ENCODE data around the gene MICALL2. TPM values are rescaled to one million over a fixed set of nuclear protein-coding genes. Genes with fewer than 3 reads are reported as not detected.

Gene MICALL2
- total RNA-seq, 1 donor from 2014 or later, result 13.9 TPM

DNA sequence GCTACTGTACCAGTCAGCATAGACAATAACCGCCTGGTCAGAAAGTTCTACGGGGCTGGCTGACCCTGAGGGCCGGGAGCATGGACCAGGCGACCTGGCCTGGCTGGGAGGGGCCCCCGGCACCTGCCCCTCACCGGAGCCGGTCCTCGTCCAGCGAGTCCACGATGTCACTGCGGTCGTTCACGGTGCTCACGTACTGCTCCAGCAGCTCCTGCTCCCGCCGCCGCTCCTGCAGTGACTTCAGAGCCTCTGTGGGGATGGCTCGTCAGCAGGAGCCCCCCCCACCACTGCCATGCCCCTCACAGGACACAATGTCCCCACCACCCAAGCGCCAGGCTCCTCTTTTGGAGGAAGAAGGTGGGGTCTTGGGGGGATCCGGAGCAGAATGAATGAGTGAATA is 22.7 kb downstream of the MICALL2 start:
- H3K36me3 Mint-ChIP-seq (ENCODE audit: insufficient read depth), result no peaks in the 10 kb centered on the region
- H3K4me1 Mint-ChIP-seq (ENCODE audit: low read depth), result no peaks in the 10 kb centered on the region
- H3K9me3 Mint-ChIP-seq (ENCODE audit: low read depth), result no peaks in the 10 kb centered on the region
- H3K27ac Mint-ChIP-seq, result no peak overlapping the region
- TF ChIP-seq, protein P1, sequence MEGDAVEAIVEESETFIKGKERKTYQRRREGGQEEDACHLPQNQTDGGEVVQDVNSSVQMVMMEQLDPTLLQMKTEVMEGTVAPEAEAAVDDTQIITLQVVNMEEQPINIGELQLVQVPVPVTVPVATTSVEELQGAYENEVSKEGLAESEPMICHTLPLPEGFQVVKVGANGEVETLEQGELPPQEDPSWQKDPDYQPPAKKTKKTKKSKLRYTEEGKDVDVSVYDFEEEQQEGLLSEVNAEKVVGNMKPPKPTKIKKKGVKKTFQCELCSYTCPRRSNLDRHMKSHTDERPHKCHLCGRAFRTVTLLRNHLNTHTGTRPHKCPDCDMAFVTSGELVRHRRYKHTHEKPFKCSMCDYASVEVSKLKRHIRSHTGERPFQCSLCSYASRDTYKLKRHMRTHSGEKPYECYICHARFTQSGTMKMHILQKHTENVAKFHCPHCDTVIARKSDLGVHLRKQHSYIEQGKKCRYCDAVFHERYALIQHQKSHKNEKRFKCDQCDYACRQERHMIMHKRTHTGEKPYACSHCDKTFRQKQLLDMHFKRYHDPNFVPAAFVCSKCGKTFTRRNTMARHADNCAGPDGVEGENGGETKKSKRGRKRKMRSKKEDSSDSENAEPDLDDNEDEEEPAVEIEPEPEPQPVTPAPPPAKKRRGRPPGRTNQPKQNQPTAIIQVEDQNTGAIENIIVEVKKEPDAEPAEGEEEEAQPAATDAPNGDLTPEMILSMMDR (IDR thresholded peaks at IDR 0.05; ENCODE audit: unreplicated experiment), result no peak
- H3K4me3 Mint-ChIP-seq (ENCODE audit: low read depth), result no peak overlapping the region
- peaks cover 4% of the 10 kb centered on the region for H3K27me3 Mint-ChIP-seq
- DNase-seq (ENCODE audit: low spot score, unreplicated experiment), result no peak

DNA sequence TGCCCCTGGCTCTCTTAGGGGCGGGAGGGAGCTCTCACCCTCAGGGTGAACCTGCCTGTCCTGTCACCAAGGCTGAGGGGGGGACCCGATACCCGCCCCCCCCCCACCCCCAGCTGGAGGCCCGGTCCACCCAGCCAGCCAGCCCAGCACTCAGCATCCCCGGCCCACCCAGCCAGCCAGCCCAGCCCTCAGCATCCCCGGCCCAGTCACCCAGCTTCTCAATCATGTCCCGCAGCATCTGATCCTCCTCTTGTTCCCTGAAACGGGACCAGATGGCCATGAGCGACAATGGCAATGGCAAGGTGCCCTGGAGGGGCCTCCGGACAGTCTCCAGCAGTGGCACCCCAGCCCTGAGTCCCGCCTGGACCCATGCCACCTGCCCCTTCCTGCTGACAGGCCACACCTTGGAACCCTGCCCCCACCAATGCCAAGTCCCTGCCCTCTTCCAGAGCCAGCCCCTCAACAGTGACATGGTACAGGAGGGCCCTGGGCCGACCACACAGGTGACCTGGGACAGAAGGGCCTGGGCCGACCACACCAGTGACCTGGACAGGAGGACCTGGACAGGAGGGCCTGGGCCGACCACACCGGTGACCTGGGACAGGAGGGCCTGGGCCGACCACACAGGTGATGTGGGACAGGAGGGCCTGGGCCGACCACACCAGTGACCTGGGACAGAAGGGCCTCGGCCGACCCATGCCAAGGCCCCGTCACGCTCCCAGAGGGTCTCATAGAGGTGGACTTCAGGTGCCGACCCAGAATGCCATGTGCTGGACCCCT is 24.2 kb downstream of the MICALL2 start:
- no peaks in the 10 kb centered on the region for H3K4me1 Mint-ChIP-seq (ENCODE audit: low read depth)
- H3K4me3 Mint-ChIP-seq (ENCODE audit: low read depth), result no peak overlapping the region
- H3K27me3 Mint-ChIP-seq, result peaks cover 4% of the 10 kb centered on the region
- TF ChIP-seq, protein P1 (IDR thresholded peaks at IDR 0.05; ENCODE audit: unreplicated experiment), result no peak
- H3K9me3 Mint-ChIP-seq (ENCODE audit: low read depth), result no peaks in the 10 kb centered on the region
- no peak for DNase-seq (ENCODE audit: low spot score, unreplicated experiment)
- no peaks in the 10 kb centered on the region for H3K36me3 Mint-ChIP-seq (ENCODE audit: insufficient read depth)
- H3K27ac Mint-ChIP-seq, result no peak overlapping the region

DNA sequence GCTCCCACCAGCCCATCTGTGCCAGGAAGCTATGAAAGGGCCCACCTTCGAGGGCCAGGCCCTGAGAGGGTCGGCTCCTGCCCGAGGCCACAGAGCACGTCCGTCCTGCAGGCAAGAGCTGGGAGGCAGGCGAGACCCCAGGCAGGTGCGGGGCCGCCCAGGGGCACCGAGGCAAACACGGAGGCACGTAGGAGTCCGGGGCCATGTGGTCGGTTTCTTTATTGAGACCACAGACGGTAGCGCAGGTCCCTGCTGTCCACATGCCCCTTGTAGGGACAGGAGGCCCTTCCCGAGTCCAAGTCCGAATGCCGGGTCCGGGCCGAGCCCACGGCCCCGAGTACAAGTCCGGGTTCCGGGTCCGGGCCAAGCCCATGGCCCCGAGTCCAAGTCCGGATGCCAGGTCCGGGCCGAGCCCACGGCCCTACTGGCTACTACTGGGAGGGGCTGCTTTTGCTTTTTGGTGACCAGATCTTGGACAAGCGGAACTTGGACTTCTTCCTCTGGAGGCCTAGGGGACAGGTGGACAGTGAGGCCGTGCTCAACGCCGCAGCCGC is 25.0 kb downstream of the MICALL2 start:
- no peak for DNase-seq (ENCODE audit: low spot score, unreplicated experiment)
- no peaks in the 10 kb centered on the region for H3K36me3 Mint-ChIP-seq (ENCODE audit: insufficient read depth)
- H3K4me1 Mint-ChIP-seq (ENCODE audit: low read depth), result no peaks in the 10 kb centered on the region
- H3K4me3 Mint-ChIP-seq (ENCODE audit: low read depth), result no peak overlapping the region
- no peaks in the 10 kb centered on the region for H3K9me3 Mint-ChIP-seq (ENCODE audit: low read depth)
- peaks cover 4% of the 10 kb centered on the region for H3K27me3 Mint-ChIP-seq
- H3K27ac Mint-ChIP-seq, result no peak overlapping the region
- TF ChIP-seq, protein P1 (IDR thresholded peaks at IDR 0.05; ENCODE audit: unreplicated experiment), result no peak

DNA sequence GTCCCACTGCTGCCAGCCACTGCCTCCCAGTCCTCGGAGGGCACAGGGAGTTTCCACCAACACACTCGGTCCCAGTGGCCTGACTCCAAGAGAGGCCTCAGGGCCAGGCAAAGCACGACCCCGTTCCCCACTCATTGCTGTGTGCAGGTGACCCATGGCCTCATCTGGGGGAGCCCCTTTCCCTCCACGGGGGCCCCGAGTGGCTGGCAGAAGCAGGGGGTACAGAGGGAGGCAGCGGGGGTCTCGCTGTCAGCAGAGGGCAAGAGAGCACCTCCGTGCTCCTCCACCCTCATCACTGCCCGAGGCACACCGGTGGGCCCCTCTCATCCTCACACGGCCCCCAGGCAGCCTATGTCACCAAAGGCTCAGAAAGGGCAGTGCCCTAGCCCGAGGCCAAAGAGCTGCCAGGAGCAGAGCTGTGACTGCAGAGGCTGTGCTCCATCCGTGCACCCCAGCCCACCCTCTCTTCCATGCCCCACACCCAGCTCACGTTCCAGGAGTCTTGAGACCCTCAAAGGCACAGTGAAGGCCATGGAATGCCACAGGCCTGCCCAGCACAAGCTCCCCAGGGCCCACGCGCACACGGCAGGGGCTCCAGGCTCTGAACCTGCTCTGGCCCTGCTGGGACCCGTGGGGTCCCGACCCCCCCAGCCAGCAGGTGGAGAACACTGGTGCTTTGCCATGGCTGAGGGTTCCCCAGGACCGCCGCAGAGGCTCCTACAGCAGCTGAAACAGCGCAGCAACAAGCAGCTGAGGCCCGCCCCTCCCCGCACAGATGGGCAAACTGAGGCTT is 25.9 kb downstream of the MICALL2 start:
- no peak for DNase-seq (ENCODE audit: low spot score, unreplicated experiment)

More for the DNA sequence above, 25.9 kb downstream of the MICALL2 start:
- Mint-ChIP-seq H3K9me3 (ENCODE audit: low read depth) (no peaks in the 10 kb centered on the region), H3K4me3 (ENCODE audit: low read depth) (no peak overlapping the region), H3K36me3 (ENCODE audit: insufficient read depth) (no peaks in the 10 kb centered on the region), H3K4me1 (ENCODE audit: low read depth) (no peaks in the 10 kb centered on the region), H3K27ac (no peak overlapping the region), H3K27me3 (peaks cover 4% of the 10 kb centered on the region)
- TF ChIP-seq, protein P1 (IDR thresholded peaks at IDR 0.05; ENCODE audit: unreplicated experiment), result no peak
